ENCODE data around the gene FGF12. TPM values are rescaled to one million over a fixed set of nuclear protein-coding genes. Genes with fewer than 3 reads are reported as not detected.

The FGF12 gene
- total and polyA plus RNA-seq, 3 experiments from 2014 or later, result not detected

- H3K4me1 ChIP-seq (ENCODE audit: insufficient read depth, low read length), result no peaks in the 10 kb centered on the region
- Mint-ChIP-seq H3K4me3 (no peak overlapping the region), H3K4me1 (no peaks in the 10 kb centered on the region), H3K36me3 (no peaks in the 10 kb centered on the region), H3K27me3 (no peaks in the 10 kb centered on the region), H3K27ac (no peak overlapping the region), H3K9me3 (peaks cover 2 to 11% (median 3%) of the 10 kb centered on the region in 5 donors)
- POLR2A ChIA-PET, result no interaction called here
- no peaks in the 10 kb centered on the region for H3K9me3 ChIP-seq (ENCODE audit: low read length)
- CTCF ChIA-PET, result no interaction called here
- DNase-seq, result no peak
- no peak overlapping the region for H3K4me3 ChIP-seq (ENCODE audit: low read length)
- no peaks in the 10 kb centered on the region for H3K27me3 ChIP-seq (ENCODE audit: insufficient read depth, low read length, poor library complexity, severe bottlenecking)
- no peaks in the 10 kb centered on the region for H3K36me3 ChIP-seq (ENCODE audit: insufficient read depth, low read length)
- no peak overlapping the region for H3K27ac ChIP-seq (ENCODE audit: low read depth, low read length)
These were observed 561.8 kb downstream of the FGF12 start for GRCh38 chr3:192165552-192165951.

- H3K27me3 ChIP-seq (ENCODE audit: insufficient read depth, low read length, poor library complexity, severe bottlenecking), result no peaks in the 10 kb centered on the region
- Mint-ChIP-seq H3K4me3 (no peak overlapping the region), H3K4me1 (no peaks in the 10 kb centered on the region), H3K9me3 (peaks cover 5 to 11% (median 6%) of the 10 kb centered on the region in 5 donors), H3K27me3 (no peaks in the 10 kb centered on the region), H3K27ac (no peak overlapping the region), H3K36me3 (no peaks in the 10 kb centered on the region)
- ChIA-PET POLR2A (no interaction called here), CTCF (no interaction called here)
- no peak overlapping the region for H3K4me3 ChIP-seq (ENCODE audit: low read length)
- H3K9me3 ChIP-seq (ENCODE audit: low read length), result no peaks in the 10 kb centered on the region
- no peaks in the 10 kb centered on the region for H3K4me1 ChIP-seq (ENCODE audit: insufficient read depth, low read length)
- DNase-seq, result no peak
- H3K36me3 ChIP-seq (ENCODE audit: insufficient read depth, low read length), result no peaks in the 10 kb centered on the region
- no peak overlapping the region for H3K27ac ChIP-seq (ENCODE audit: low read depth, low read length)
These were observed 565.7 kb downstream of the FGF12 start for GRCh38 chr3:192161661-192162060.

DNA sequence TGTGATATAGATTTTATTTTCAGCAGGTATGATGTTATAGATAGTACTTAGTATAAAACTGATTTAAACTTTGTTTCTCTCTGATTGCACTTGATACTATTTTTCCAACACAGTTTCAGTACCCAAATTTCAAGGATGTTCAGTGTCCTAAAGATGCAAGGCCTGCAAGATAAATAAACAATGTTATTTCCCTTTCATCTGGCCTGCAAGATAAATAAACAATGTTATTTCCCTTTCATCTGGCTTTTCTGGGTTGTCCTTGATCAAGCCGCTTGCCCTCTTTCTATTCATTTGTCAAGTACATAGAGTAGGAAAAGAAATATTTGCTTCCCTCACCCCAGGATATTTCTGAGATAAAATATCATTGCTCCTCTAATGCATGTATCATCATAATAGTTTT lies 571.0 kb downstream of the FGF12 start:
- Mint-ChIP-seq H3K4me3 (no peak overlapping the region), H3K27me3 (no peaks in the 10 kb centered on the region), H3K4me1 (no peaks in the 10 kb centered on the region), H3K9me3 (peaks cover 0 to 11% (median 6%) of the 10 kb centered on the region in 5 donors), H3K36me3 (no peaks in the 10 kb centered on the region), H3K27ac (no peak overlapping the region)
- POLR2A ChIA-PET, result no interaction called here
- Histone ChIP-seq H3K4me3 (ENCODE audit: low read length) (no peak overlapping the region), H3K9me3 (ENCODE audit: low read length) (no peaks in the 10 kb centered on the region), H3K27ac (ENCODE audit: low read depth, low read length) (no peak overlapping the region), H3K27me3 (ENCODE audit: insufficient read depth, low read length, poor library complexity, severe bottlenecking) (no peaks in the 10 kb centered on the region), H3K36me3 (ENCODE audit: insufficient read depth, low read length) (no peaks in the 10 kb centered on the region), H3K4me1 (ENCODE audit: insufficient read depth, low read length) (no peaks in the 10 kb centered on the region)
- CTCF ChIA-PET, result interaction anchor here (0.8 kb wide), 1 partner anchor 29 kb away, joined by 3 read pairs; no protein-coding TSS in a partner anchor
- DNase-seq, result no peak

GRCh38 chr3:192155194-192155593 lies 572.1 kb downstream of the FGF12 start:
- H3K27ac ChIP-seq (ENCODE audit: low read depth, low read length), result no peak overlapping the region
- no peaks in the 10 kb centered on the region for H3K9me3 ChIP-seq (ENCODE audit: low read length)
- H3K27me3 Mint-ChIP-seq, result no peaks in the 10 kb centered on the region
- peaks cover 0 to 10% (median 6%) of the 10 kb centered on the region in 5 donors for H3K9me3 Mint-ChIP-seq
- H3K4me1 Mint-ChIP-seq, result no peaks in the 10 kb centered on the region
- no peaks in the 10 kb centered on the region for H3K36me3 ChIP-seq (ENCODE audit: insufficient read depth, low read length)
- no peaks in the 10 kb centered on the region for H3K27me3 ChIP-seq (ENCODE audit: insufficient read depth, low read length, poor library complexity, severe bottlenecking)
- H3K36me3 Mint-ChIP-seq, result no peaks in the 10 kb centered on the region
- H3K4me3 ChIP-seq (ENCODE audit: low read length), result no peak overlapping the region
- no peaks in the 10 kb centered on the region for H3K4me1 ChIP-seq (ENCODE audit: insufficient read depth, low read length)
- ChIA-PET CTCF (no interaction called here), POLR2A (no interaction called here)
- no peak for DNase-seq
- no peak overlapping the region for H3K27ac Mint-ChIP-seq
- H3K4me3 Mint-ChIP-seq, result no peak overlapping the region

GRCh38 chr3:192133271-192133670 lies 594.1 kb downstream of the FGF12 start:
- no peaks in the 10 kb centered on the region for H3K27me3 Mint-ChIP-seq
- H3K4me1 ChIP-seq (ENCODE audit: insufficient read depth, low read length), result no peaks in the 10 kb centered on the region
- CTCF ChIA-PET, result no interaction called here
- H3K27me3 ChIP-seq (ENCODE audit: insufficient read depth, low read length, poor library complexity, severe bottlenecking), result no peaks in the 10 kb centered on the region
- DNase-seq, result no peak
- no peaks in the 10 kb centered on the region for H3K36me3 Mint-ChIP-seq
- H3K9me3 ChIP-seq (ENCODE audit: low read length), result no peaks in the 10 kb centered on the region
- H3K27ac ChIP-seq (ENCODE audit: low read depth, low read length), result no peak overlapping the region
- no peak overlapping the region for H3K4me3 ChIP-seq (ENCODE audit: low read length)
- POLR2A ChIA-PET, result no interaction called here
- H3K27ac Mint-ChIP-seq, result no peak overlapping the region
- H3K9me3 Mint-ChIP-seq, result peaks cover 0 to 15% (median 6%) of the 10 kb centered on the region in 5 donors
- no peak overlapping the region for H3K4me3 Mint-ChIP-seq
- H3K4me1 Mint-ChIP-seq, result no peaks in the 10 kb centered on the region
- H3K36me3 ChIP-seq (ENCODE audit: insufficient read depth, low read length), result no peaks in the 10 kb centered on the region

DNA sequence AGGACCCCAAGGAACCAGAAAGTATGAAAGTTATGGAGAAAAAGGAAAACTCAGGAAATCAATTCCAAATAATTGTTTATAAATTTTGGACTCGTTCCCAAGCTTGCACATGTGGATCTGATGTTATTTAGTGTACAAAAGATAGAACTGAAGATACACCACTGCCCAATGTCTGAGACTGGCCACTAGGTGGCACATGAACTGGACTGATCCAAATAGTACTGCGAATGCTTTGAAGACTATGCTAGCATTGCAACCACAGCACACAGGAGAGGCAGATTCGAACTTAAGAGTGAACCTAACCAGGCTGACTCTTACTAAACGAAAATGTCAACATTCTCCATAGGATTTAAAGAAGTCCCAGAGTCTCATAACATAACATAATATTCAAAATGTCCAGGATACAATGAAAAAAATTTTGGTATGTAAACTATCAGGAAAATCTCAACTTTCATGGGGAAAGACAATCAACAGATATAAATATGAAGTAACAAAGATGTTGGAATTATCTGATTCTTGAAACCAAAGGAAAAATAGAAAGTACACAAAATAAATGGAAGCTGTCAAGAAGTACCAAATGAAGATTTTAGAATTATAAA lies 596.7 kb downstream of the FGF12 start:
- no peaks in the 10 kb centered on the region for H3K36me3 Mint-ChIP-seq
- H3K9me3 ChIP-seq (ENCODE audit: low read length), result no peaks in the 10 kb centered on the region
- no peak for DNase-seq
- no peaks in the 10 kb centered on the region for H3K36me3 ChIP-seq (ENCODE audit: insufficient read depth, low read length)
- H3K4me3 ChIP-seq (ENCODE audit: low read length), result no peak overlapping the region
- no peaks in the 10 kb centered on the region for H3K27me3 ChIP-seq (ENCODE audit: insufficient read depth, low read length, poor library complexity, severe bottlenecking)
- H3K4me1 Mint-ChIP-seq, result no peaks in the 10 kb centered on the region
- no peaks in the 10 kb centered on the region for H3K4me1 ChIP-seq (ENCODE audit: insufficient read depth, low read length)
- ChIA-PET POLR2A (no interaction called here), CTCF (no interaction called here)
- H3K4me3 Mint-ChIP-seq, result no peak overlapping the region
- no peak overlapping the region for H3K27ac ChIP-seq (ENCODE audit: low read depth, low read length)
- H3K9me3 Mint-ChIP-seq, result peaks cover 0 to 15% (median 8%) of the 10 kb centered on the region in 5 donors
- no peaks in the 10 kb centered on the region for H3K27me3 Mint-ChIP-seq
- no peak overlapping the region for H3K27ac Mint-ChIP-seq

GRCh38 chr3:192129586-192129985 lies 597.8 kb downstream of the FGF12 start:
- Mint-ChIP-seq H3K9me3 (peaks cover 0 to 15% (median 8%) of the 10 kb centered on the region in 5 donors), H3K36me3 (no peaks in the 10 kb centered on the region), H3K27ac (no peak overlapping the region), H3K4me1 (no peaks in the 10 kb centered on the region), H3K4me3 (no peak overlapping the region), H3K27me3 (no peaks in the 10 kb centered on the region)
- ChIA-PET POLR2A (no interaction called here), CTCF (no interaction called here)
- no peak for DNase-seq
- H3K4me1 ChIP-seq (ENCODE audit: insufficient read depth, low read length), result no peaks in the 10 kb centered on the region
- no peaks in the 10 kb centered on the region for H3K9me3 ChIP-seq (ENCODE audit: low read length)
- no peak overlapping the region for H3K4me3 ChIP-seq (ENCODE audit: low read length)
- no peaks in the 10 kb centered on the region for H3K36me3 ChIP-seq (ENCODE audit: insufficient read depth, low read length)
- H3K27ac ChIP-seq (ENCODE audit: low read depth, low read length), result no peak overlapping the region
- H3K27me3 ChIP-seq (ENCODE audit: insufficient read depth, low read length, poor library complexity, severe bottlenecking), result no peaks in the 10 kb centered on the region

- Mint-ChIP-seq H3K27me3 (no peaks in the 10 kb centered on the region), H3K4me1 (no peaks in the 10 kb centered on the region), H3K36me3 (no peaks in the 10 kb centered on the region), H3K27ac (no peak overlapping the region), H3K9me3 (peaks cover 0 to 15% (median 8%) of the 10 kb centered on the region in 5 donors), H3K4me3 (no peak overlapping the region)
- DNase-seq, result no peak
- Histone ChIP-seq H3K9me3 (ENCODE audit: low read length) (no peaks in the 10 kb centered on the region), H3K4me3 (ENCODE audit: low read length) (no peak overlapping the region), H3K27me3 (ENCODE audit: insufficient read depth, low read length, poor library complexity, severe bottlenecking) (no peaks in the 10 kb centered on the region), H3K36me3 (ENCODE audit: insufficient read depth, low read length) (no peaks in the 10 kb centered on the region), H3K4me1 (ENCODE audit: insufficient read depth, low read length) (no peaks in the 10 kb centered on the region), H3K27ac (ENCODE audit: low read depth, low read length) (no peak overlapping the region)
- POLR2A ChIA-PET, result no interaction called here
- CTCF ChIA-PET, result no interaction called here
These were observed 598.4 kb downstream of the FGF12 start for GRCh38 chr3:192128922-192129321.

DNA sequence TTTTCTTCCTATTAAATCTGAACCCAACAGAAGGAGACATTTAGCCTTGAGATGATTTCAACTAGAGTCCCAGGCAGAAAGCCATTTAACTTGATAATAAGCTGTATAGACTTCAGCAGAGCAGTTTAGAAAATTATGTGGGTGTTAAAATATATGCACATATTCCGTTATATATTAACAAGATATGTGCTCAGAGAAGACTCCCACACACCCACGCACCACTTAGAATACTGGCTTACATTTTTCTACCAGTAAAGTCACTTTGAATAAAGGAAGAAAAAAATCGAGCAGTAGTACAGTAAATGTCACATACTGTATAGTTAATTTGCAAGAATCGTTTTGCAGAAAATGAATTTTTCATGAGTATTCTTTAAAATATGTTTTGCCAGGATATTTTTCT lies 599.3 kb downstream of the FGF12 start:
- H3K36me3 ChIP-seq (ENCODE audit: insufficient read depth, low read length), result no peaks in the 10 kb centered on the region
- no peaks in the 10 kb centered on the region for H3K36me3 Mint-ChIP-seq
- H3K27ac Mint-ChIP-seq, result no peak overlapping the region
- H3K27me3 ChIP-seq (ENCODE audit: insufficient read depth, low read length, poor library complexity, severe bottlenecking), result no peaks in the 10 kb centered on the region
- H3K4me1 ChIP-seq (ENCODE audit: insufficient read depth, low read length), result no peaks in the 10 kb centered on the region
- no peaks in the 10 kb centered on the region for H3K27me3 Mint-ChIP-seq
- H3K4me3 ChIP-seq (ENCODE audit: low read length), result no peak overlapping the region
- H3K4me3 Mint-ChIP-seq, result no peak overlapping the region
- no peaks in the 10 kb centered on the region for H3K9me3 ChIP-seq (ENCODE audit: low read length)
- H3K4me1 Mint-ChIP-seq, result no peaks in the 10 kb centered on the region
- ChIA-PET CTCF (no interaction called here), POLR2A (no interaction called here)
- no peak for DNase-seq
- no peak overlapping the region for H3K27ac ChIP-seq (ENCODE audit: low read depth, low read length)
- peaks cover 0 to 15% (median 5%) of the 10 kb centered on the region in 5 donors for H3K9me3 Mint-ChIP-seq

Measured in CD8-positive, alpha-beta memory T cell (primary cell).